ENCODE results near the gene TBC1D5.

- TF ChIP-seq CTCF (IDR thresholded peaks at IDR 0.05) (peak; percentile 46), EZH2 (IDR thresholded peaks at IDR 0.05) (no peak), EZH2phosphoT487 (IDR thresholded peaks at IDR 0.05) (no peak)
Measured at GRCh38 chr3:17686613-17687012, 55.8 kb downstream of the TBC1D5 start.

All from neural progenitor cell (in vitro differentiated cells).